Astrocyte of the cerebellum (primary cell): ENCODE results near the gene THRA.

ENCODE experiments used
- DNase-seq: peaks from one replicate; pipeline ENCODE4 v3.0.0-alpha.2; 2011; ENCODE audit warnings: low read depth
- H3K4me3 ChIP-seq: 2 replicates; pipeline ENCODE4 v1.5.1; 2011; ENCODE audit warnings: mild to moderate bottlenecking, low read depth, low read length, moderate library complexity
- in situ Hi-C: cut with HindIII; loops from 2 replicates; pipeline ENCODE4 v1.10.0; 2017; ENCODE audit warnings: low sequenced_read_pairs
- TF ChIP-seq, protein P1 (sequence below): IDR thresholded peaks from 2 replicates; pipeline ENCODE4 v1.5.1; 2012; ENCODE audit warnings: low read length, low read depth, moderate library complexity, mild to moderate bottlenecking; ENCODE audit errors: missing control alignments

THRA gene

DNA sequence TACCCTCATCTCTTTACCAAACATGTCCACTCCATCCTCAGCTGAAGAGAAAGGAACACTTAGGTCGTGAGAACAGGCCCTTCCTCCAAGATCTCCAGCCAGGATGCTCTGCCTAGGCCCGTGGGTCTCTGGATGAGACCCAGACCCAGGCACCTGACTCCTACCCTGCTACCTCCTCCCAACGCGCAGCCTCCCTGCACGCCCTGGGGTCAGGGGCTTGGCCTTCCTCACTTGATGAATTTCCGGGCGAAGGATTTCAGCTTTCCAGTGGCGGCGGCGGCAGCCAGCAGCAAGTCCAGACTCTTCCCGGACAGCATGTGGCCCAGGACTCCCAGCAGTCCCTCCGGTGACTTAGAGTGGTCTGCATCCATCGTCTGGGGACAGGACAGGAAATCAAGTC, 34.2 kb upstream of the THRA start:
- no peak for DNase-seq
- TF ChIP-seq, protein P1, sequence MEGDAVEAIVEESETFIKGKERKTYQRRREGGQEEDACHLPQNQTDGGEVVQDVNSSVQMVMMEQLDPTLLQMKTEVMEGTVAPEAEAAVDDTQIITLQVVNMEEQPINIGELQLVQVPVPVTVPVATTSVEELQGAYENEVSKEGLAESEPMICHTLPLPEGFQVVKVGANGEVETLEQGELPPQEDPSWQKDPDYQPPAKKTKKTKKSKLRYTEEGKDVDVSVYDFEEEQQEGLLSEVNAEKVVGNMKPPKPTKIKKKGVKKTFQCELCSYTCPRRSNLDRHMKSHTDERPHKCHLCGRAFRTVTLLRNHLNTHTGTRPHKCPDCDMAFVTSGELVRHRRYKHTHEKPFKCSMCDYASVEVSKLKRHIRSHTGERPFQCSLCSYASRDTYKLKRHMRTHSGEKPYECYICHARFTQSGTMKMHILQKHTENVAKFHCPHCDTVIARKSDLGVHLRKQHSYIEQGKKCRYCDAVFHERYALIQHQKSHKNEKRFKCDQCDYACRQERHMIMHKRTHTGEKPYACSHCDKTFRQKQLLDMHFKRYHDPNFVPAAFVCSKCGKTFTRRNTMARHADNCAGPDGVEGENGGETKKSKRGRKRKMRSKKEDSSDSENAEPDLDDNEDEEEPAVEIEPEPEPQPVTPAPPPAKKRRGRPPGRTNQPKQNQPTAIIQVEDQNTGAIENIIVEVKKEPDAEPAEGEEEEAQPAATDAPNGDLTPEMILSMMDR = no peak
- no peak overlapping the region for H3K4me3 ChIP-seq
- in situ Hi-C loops = no loop called here

DNA sequence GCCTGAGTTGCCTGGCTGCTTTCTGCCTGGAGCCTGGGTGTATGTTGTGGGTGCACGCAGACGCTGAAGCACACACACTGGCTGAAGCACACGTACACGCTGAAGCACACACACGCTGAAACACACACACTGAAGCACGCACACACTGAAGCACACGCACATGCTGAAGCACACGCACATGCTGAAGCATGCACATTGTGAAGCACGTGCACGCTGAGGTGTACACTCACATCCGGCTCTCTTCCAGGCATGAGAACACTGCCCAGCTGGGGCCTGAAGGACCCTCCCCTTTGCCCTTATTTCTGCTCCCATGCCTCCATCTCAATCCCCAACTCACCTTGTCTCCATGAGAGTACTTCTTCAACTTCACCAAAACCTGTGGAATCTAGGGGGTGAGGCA, 31.1 kb upstream of the THRA start:
- in situ Hi-C loops = loop anchor here (5.0 kb wide), 3 partner anchors 36 to 81 kb away; no protein-coding TSS in a partner anchor
- no peak for DNase-seq
- TF ChIP-seq, protein P1 = no peak
- H3K4me3 ChIP-seq = no peak overlapping the region

DNA sequence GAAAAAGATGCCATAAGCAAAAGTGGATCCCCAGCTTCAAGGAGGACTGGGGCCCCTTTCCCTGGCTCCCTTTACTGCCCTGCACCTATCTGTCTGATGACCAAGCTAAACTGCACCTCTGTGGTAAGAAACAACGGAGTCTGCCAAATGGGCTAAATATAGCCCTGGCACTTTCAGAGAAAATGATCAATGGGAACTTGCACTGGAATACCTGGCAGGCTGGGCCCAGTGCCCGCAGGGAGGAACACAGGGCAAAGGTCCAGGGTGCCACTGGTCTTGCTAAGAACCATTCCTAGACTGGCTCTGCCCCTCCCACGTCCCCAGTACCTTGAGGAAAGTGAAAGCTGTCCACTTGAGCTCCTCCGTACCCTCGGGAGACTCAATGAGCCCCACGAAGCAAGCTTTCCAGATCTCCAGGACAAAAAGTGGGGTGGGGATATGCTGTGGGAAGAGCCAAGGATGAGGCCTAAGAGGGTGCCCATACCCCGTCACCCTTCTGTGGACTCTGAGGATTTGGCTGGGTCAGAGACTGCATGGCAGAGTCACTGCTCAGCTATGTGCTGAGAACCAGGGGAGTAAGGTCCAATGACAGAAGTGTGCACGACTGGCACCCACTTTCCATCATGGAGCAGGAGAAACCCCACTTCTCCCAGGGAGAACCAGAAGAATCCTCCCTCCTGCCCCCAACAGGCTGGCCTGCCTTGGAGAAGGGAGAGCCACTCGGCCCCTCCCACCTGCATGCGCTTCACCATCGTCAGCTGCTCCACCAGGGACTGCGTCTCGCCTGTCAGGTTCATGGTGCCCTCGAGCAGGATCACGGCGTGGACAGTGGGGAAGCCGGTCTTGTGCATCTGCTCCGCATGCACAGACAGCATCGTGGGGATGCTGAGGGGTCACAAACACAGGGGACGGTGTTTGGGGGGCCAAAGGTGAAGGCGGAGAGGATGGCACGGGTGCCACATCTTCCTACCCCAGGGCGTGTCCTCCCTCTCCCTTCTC, 30.1 kb upstream of the THRA start:
- no peak overlapping the region for H3K4me3 ChIP-seq
- in situ Hi-C loops = loop anchor here (5.0 kb wide), 3 partner anchors 35 to 80 kb away; no protein-coding TSS in a partner anchor
- DNase-seq = no peak
- TF ChIP-seq, protein P1 = no peak

DNA sequence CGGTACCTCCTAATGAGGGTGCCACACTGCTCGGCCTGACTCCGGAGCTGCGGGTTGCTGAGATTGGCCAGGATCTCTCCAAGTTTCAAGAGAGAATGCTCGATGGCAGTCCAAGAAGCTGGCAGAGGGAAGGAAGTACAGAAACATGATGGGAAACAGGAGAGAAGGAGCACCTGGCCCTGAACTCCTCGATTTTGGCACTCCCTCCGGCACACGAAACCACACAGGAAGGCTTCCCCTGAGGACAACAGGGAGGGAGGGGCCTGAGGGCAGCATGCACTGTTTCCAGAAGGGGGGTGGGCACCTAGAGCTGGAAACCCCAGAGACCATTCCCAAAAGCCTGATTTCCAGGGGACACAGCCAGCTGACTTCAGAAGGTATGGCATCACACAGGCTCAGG, 29.4 kb upstream of the THRA start:
- TF ChIP-seq, protein P1 = no peak
- no peak overlapping the region for H3K4me3 ChIP-seq
- DNase-seq = no peak
- in situ Hi-C loops = loop anchor here (5.0 kb wide), 3 partner anchors 34 to 79 kb away; no protein-coding TSS in a partner anchor

DNA sequence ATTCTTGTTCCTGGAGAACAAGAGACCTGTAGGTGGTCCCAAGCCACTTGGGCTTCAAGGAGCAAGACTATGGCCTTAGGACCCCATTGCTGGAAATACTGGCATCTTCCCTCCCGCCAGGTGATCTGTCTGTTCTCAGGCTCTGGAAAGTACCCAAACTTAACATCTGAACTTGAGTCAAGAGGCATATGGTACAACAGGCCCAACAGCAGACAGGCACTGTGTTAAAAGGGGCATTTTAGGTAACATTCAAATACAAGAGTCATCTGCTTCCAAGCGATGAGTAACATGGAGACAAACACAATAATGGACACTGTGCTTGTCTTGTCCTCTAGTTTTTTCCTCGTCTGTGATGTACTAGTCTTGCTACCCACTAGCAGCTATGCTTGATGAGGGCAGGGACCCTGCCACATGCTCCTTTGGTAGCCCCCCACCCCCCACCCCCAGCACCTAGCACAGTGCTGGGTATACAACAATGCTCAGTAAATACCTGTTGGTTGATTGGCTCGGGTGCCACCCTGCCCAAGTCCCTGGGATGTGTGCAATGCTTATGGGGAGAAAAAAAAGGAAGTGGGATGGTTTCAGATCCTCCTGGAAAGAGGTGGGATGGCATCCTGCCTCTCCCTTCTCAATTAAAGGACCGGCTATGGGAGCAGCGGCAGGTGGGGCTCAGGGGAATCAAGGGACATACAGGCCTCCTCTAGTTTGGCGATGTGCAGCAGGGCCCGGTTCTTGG, 28.2 kb upstream of the THRA start:
- no peak for DNase-seq
- TF ChIP-seq, protein P1 = no peak
- in situ Hi-C loops = loop anchor here (5.0 kb wide), 3 partner anchors 33 to 78 kb away; no protein-coding TSS in a partner anchor
- no peak overlapping the region for H3K4me3 ChIP-seq

DNA sequence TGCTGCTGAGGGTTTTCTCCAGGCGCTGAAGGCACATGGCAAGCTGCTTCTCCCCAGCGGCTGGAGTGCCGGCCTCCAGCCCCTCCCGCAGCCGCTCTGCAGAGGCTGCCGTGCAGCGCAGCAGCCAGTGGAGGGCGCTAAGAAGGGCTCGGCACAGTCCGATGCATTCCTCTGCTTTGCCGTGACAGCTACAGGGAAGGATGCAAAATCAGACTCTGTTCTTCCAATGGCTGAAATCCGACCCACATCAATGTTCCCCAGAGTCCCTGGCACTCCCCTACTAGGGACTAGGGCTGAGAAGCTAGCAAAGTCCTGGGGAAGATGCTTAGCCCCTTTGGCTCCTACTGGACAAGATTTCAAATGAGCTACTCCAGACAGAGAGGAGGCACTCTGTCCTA, 27.6 kb upstream of the THRA start:
- no peak for DNase-seq
- H3K4me3 ChIP-seq = no peak overlapping the region
- TF ChIP-seq, protein P1 = peak; percentile 89
- in situ Hi-C loops = no loop called here
